ENCODE measurements around the gene TMEM132D.

DNA sequence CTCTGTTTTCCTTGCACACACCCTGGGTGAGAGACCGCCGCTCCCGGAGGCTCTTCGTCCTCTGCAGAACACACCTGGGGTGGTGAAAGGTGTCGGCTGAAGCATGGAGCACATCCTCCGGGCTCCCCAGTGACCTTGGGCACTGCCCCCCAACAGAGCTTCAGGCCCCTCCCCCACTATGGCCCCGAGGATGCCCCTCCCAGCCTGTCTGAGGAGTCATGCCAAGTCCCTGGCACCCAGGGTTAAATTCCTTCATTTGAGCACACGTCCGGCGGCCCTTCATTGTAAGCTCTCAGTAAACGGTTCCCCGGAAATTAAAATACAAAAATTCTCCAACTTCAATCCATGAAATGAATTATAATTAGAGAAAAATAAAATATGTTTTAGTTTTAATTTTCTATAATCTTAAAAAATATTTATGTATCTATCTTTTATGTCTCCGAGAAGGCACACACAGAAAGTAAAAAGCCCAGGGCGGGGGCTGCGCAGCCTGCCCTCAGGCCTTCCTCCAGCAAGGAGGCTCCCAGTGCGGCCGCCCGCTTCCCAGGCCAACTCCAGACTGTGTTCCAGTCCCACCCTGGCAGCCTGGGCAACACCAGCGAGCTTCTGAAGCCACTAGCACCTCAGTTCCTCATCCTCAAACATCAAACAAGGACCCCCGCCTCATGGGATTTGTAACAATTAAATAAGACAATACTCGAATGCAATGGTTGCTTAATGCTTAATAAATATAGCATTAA lies 63.5 kb downstream of the TMEM132D start:
- TF ChIP-seq CTCF (IDR thresholded peaks at IDR 0.05), result no peak
- no peak for TF ChIP-seq POLR2A (IDR thresholded peaks at IDR 0.05)

Data from body of pancreas (tissue), 4 donors.